Osteocyte (in vitro differentiated cells): Measurements from ENCODE around the gene CRADD. TPM values are rescaled to one million over a fixed set of nuclear protein-coding genes. Genes with fewer than 3 reads are reported as not detected.
A peak's percentile ranks its signal among the peaks of the same experiment; 100 is the strongest.

ENCODE experiments used
- DNase-seq: peaks from one replicate; pipeline ENCODE4 v3.0.0; 2021; ENCODE audit warnings: mixed read lengths; ENCODE audit not compliant: unreplicated experiment; ENCODE audit errors: extremely low spot score
- H3K27ac Mint-ChIP-seq: one replicate; pipeline ENCODE4 v1.8.0; 2021; ENCODE audit warnings: mild to moderate bottlenecking, mixed read lengths; ENCODE audit not compliant: unreplicated experiment
- H3K27me3 Mint-ChIP-seq: one replicate; pipeline ENCODE4 v1.8.0; 2021; ENCODE audit warnings: mixed read lengths; ENCODE audit not compliant: unreplicated experiment
- H3K36me3 Mint-ChIP-seq: one replicate; pipeline ENCODE4 v1.8.0; 2021; ENCODE audit warnings: mixed read lengths; ENCODE audit not compliant: unreplicated experiment
- H3K4me1 Mint-ChIP-seq: one replicate; pipeline ENCODE4 v1.8.0; 2021; ENCODE audit warnings: mixed read lengths; ENCODE audit not compliant: unreplicated experiment
- H3K4me3 Mint-ChIP-seq: one replicate; pipeline ENCODE4 v1.8.0; 2021; ENCODE audit warnings: mild to moderate bottlenecking, moderate library complexity, mixed read lengths; ENCODE audit not compliant: unreplicated experiment
- H3K9me3 Mint-ChIP-seq: one replicate; pipeline ENCODE4 v1.8.0; 2021; ENCODE audit warnings: mixed read lengths; ENCODE audit not compliant: unreplicated experiment
- CTCF ChIP-seq: fragments of 200-600 bp; sonication (generic); IDR thresholded peaks from 2 replicates; pipeline ENCODE4 v1.5.0; 2021; ENCODE audit warnings: antibody characterized with exemption, mild to moderate bottlenecking, moderate library complexity
- total RNA-seq: library from RNA; stranded (reverse); gene quantifications from 2 replicates; pipeline ENCODE4 v1.2.1, GENCODE V29; 2021

The CRADD gene
- total RNA-seq, 1 donor from 2014 or later: 13.8 TPM

GRCh38 chr12:93819050-93819491 lies 141.9 kb downstream of the CRADD start:
- Mint-ChIP-seq H3K9me3 (no peaks in the 10 kb centered on the region), H3K36me3 (peaks cover 4% of the 10 kb centered on the region), H3K4me1 (peaks cover 33% of the 10 kb centered on the region), H3K27me3 (no peaks in the 10 kb centered on the region), H3K27ac (peak overlapping the region; percentile 39), H3K4me3 (no peak overlapping the region)
- DNase-seq: no peak
- no peak for TF ChIP-seq CTCF

GRCh38 chr12:93823616-93824391 lies 146.6 kb downstream of the CRADD start:
- H3K27ac Mint-ChIP-seq: no peak overlapping the region
- H3K36me3 Mint-ChIP-seq: no peaks in the 10 kb centered on the region
- H3K9me3 Mint-ChIP-seq: no peaks in the 10 kb centered on the region
- no peak for DNase-seq
- TF ChIP-seq CTCF: no peak
- H3K4me3 Mint-ChIP-seq: no peak overlapping the region
- H3K4me1 Mint-ChIP-seq: peaks cover 21% of the 10 kb centered on the region
- no peaks in the 10 kb centered on the region for H3K27me3 Mint-ChIP-seq

GRCh38 chr12:93824514-93825500 lies 147.6 kb downstream of the CRADD start:
- Mint-ChIP-seq H3K4me3 (no peak overlapping the region), H3K4me1 (peaks cover 28% of the 10 kb centered on the region), H3K27me3 (no peaks in the 10 kb centered on the region), H3K27ac (no peak overlapping the region), H3K36me3 (no peaks in the 10 kb centered on the region), H3K9me3 (no peaks in the 10 kb centered on the region)
- no peak for TF ChIP-seq CTCF
- DNase-seq: no peak

- no peaks in the 10 kb centered on the region for H3K27me3 Mint-ChIP-seq
- peaks cover 31% of the 10 kb centered on the region for H3K4me1 Mint-ChIP-seq
- no peak for DNase-seq
- H3K27ac Mint-ChIP-seq: no peak overlapping the region
- no peaks in the 10 kb centered on the region for H3K36me3 Mint-ChIP-seq
- H3K9me3 Mint-ChIP-seq: no peaks in the 10 kb centered on the region
- no peak overlapping the region for H3K4me3 Mint-ChIP-seq
- peak; percentile 13 for TF ChIP-seq CTCF
Observed at GRCh38 chr12:93825501-93825888, 148.3 kb downstream of the CRADD start.
